Breast epithelium (tissue), 3 donors: ENCODE data around the gene MFSD8.

Experiments used
- CTCF ChIP-seq, 3 donors: fragments of 450-650 bp; IDR thresholded peaks; one replicate each; pipeline ENCODE4 v1.5.1; 2016 to 2017; ENCODE audit warnings: antibody characterized with exemption in 3 of 3, mild to moderate bottlenecking in 3 of 3, moderate library complexity in 3 of 3
- POLR2A ChIP-seq: fragments of 450-650 bp; IDR thresholded peaks from one replicate; pipeline ENCODE4 v1.6.1; 2016; ENCODE audit warnings: antibody characterized with exemption, mild to moderate bottlenecking, moderate library complexity

DNA sequence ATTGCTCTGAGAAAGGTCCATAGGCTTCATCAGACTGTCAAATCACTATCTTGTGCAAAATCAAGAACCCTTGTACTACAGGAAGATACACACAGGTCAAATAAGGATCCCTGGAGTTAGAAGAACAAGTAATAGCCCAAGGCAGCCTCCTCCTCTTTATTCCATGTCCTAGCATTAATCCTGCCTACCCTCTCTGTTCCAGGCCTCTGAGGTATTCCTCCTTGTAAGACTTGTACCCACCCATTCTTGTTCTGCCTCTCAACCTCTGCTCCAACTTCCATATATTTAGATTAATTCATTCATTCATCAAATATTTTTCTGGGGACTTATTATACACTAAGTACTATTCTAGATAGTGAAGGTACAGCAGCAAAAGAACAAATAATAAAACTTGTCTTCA is 94.7 kb downstream of the MFSD8 start:
- TF ChIP-seq POLR2A (no peak), CTCF (IDR thresholded peaks at IDR 0.05) (no peak)
